Motor neuron (in vitro differentiated cells): ENCODE results near the gene HCN4. TPM values are rescaled to one million over a fixed set of nuclear protein-coding genes. Genes with fewer than 3 reads are reported as not detected.
A peak's percentile ranks its signal among the peaks of the same experiment; 100 is the strongest.
"Not testable (repeated sequence)": the region's sequence is repeated elsewhere in the genome, so short reads cannot be mapped to it uniquely, and the experiment has no call there.

Source experiments
- ATAC-seq, 8 experiments: fragments of 200-7000 bp; cut with Tn5 transposase; replicated peaks in 6 of 8; 2 replicates each; pipeline ENCODE4 v1.8.0; 2021; ENCODE audit warnings: mild to moderate bottlenecking in 8 of 8, moderate library complexity in 8 of 8
- H3K27ac ChIP-seq, 2 donors: fragments of 250-450 bp; sonication (Bioruptor Pico); 2 replicates each; pipeline ENCODE4 v1.9.0; 2021; ENCODE audit warnings: antibody characterized with exemption in 2 of 2, mild to moderate bottlenecking in 2 of 2, moderate library complexity in 1 of 2
- H3K4me1 ChIP-seq, 2 donors: fragments of 250-450 bp; sonication (Bioruptor Pico); replicated peaks in 1 of 2; 2 replicates each; pipeline ENCODE4 v1.6.1; 2021; ENCODE audit warnings: antibody characterized with exemption in 2 of 2, mild to moderate bottlenecking in 2 of 2, moderate library complexity in 1 of 2
- H3K4me3 ChIP-seq, 5 donors: fragments of 250-450 bp; sonication (Bioruptor Pico); 2 replicates each; pipeline ENCODE4 v1.9.0; 2021; ENCODE audit warnings: antibody characterized with exemption in 5 of 5, mild to moderate bottlenecking in 5 of 5, moderate library complexity in 4 of 5
- WGBS, 10 experiments: fragments of 450-650 bp; shearing (Covaris generic); methylation state at CpG; one replicate each; pipeline ENCODE4 v1.0.0; 2022; 5-methylcytosine and 5-hydroxymethylcytosine counted together
- in situ Hi-C, 9 experiments: fragments of 400-800 bp; cut with MboI; loops; one replicate each; pipeline ENCODE4 v1.15.0; 2021; ENCODE audit warnings: low sequenced_read_pairs in 9 of 9, low pct_unique_long_range_greater_than_20kb in 2 of 9; ENCODE audit not compliant: unreplicated experiment in 9 of 9
- total RNA-seq, 8 experiments: library from RNA; unstranded; fragments of 300-600 nt; gene quantifications; 2 replicates each; pipeline versions ENCODE4 v1.2.3 to v1.2.4, GENCODE V29; 2022

Gene HCN4
- total RNA-seq = 1 to 10 TPM in 7 of 8 experiments, under 1 TPM in 1; 0.35 to 6.6 (median 3.3) TPM

DNA sequence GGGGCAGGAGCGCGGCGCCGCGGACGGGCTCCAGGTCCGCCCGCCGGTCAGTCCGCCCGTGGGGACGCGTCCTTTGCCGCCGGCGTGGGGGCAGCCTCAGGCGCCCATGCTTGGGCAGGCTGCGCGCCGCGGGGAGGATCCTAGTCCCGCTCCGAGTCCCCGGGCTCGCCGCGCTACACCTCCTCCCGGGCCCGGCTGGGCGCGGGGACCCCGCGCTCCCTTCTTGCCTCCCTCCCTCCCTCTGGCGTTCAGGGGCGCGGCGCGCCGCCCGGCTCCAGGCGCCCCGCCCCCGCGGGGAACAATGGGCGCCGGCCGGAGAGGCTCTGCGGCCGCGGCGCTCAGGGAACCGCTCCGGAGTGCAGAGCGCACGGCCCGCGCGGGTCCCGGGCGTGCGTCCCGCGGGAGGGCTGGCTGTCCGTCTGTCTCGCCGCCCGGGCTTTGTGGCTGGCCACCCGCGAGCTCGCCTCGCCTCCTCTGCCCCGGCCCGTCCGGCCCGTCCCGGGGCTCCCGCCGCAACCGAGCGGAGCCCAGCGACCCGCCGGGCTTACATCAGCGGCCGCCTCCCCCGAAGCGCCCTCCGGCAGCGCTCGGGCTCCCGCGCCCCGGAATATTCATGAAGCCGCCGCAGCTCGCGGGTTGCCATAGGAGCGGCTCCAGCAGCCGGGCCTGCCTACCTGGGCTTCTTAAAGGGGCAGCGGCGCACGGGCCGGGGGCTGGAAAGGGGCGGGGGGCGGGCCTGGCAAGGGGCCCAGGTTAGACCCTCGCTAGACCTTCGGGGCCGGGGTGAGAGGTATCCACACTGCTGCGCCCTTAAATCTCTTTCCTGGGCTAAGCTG is at the start of gene HCN4:
HCN4 (minus strand) TSS at position 658 of the 836 bp plus-strand sequence. CDS start 688 bp downstream, outside the sequence.
- peak within 1 kb of the TSS; percentile 54 to 98 (median 94) for H3K4me3 ChIP-seq
- peak within 1 kb of the TSS; percentile 65 to 87 for H3K27ac ChIP-seq
- in situ Hi-C loops = no loop called here
- WGBS, 10 experiments = 0% methylated on average over 1 of the region's 109 CpGs; no CpG with 5 or more reads in 9 of the 10 experiments
- ATAC-seq = peak; percentile 73 to 88 (median 82)
- H3K4me1 ChIP-seq = peaks cover 29 to 32% of the 10 kb centered on the region in 2 donors

DNA sequence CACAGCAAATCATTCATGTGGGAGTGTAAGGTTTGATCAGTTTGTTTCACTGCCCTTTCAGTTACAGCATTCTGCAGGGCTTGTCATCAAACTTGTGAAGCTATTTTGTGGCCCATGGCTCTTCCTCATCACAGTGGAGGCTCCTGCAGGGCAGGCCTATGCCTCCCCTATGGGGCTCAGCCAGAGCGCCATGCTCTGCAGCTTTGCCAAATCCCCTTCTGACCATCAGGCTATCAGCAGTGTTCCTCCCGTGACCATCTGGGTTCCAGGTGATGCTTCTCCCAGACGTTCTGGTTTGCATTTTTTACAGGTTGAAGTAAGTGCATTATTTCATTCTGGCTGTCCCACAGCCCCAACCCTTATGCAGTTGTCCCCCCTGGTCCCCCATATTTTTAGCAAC is 46.1 kb upstream of the HCN4 start:
- Histone ChIP-seq H3K27ac (no peak overlapping the region), H3K4me1 (no peaks in the 10 kb centered on the region), H3K4me3 (no peak overlapping the region)
- in situ Hi-C loops = no loop called here
- 0 to 70% (median 0%) methylated on average over 1 to 2 of the region's 3 CpGs; no CpG with 5 or more reads in 7 of the 10 experiments for WGBS, 10 experiments
- no peak for ATAC-seq

DNA sequence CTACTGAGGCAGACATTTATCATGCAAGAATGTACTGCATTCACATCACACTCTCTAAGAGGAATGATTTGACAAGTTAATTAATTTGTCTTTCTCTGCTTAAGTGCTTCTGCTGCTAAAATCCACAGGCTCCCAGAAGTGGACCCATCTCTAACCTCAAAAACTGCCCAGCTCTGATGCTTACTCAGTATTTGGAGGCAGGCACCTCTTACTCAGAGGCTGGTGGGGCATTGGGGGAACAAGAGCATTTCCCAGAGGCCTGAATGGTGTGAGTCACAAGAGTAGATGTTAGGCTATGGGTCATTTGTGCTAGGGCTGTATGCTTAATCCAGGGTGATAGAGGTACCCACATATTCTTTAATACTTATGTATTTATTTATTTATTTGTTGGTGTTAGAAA is 34.4 kb upstream of the HCN4 start:
- in situ Hi-C loops = no loop called here
- ATAC-seq = peak in 1 of 8 experiments; percentile 65
- Histone ChIP-seq H3K27ac (no peak overlapping the region), H3K4me1 (no peaks in the 10 kb centered on the region), H3K4me3 (no peak overlapping the region)

DNA sequence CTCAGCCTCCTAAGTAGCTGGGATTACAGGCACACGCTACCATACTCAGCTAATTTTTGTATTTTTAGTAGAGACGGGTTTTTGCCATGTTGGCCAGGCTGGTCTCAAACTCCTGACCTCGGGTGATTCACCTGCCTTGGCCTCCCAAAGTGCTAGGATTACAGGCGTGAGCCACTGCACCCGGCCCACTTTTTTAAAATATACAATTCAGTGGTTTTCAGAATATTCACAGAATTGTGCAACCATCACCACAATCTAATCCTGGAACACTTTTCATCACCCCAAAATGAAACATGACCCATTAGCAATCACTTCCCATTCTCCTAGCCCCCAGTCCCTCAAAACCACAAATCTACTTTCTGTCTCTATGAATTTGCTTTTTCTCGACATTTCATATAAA is 31.5 kb upstream of the HCN4 start:
- in situ Hi-C loops, H3K4me1 ChIP-seq, H3K4me3 ChIP-seq, H3K27ac ChIP-seq: not testable (repeated sequence)
- ATAC-seq = peak in 2 of 8 experiments; percentile 69 to 79
- WGBS, 10 experiments = 0 to 100% (median 64%) methylated on average over 1 to 6 of the region's 6 CpGs; no CpG with 5 or more reads in 2 of the 10 experiments

DNA sequence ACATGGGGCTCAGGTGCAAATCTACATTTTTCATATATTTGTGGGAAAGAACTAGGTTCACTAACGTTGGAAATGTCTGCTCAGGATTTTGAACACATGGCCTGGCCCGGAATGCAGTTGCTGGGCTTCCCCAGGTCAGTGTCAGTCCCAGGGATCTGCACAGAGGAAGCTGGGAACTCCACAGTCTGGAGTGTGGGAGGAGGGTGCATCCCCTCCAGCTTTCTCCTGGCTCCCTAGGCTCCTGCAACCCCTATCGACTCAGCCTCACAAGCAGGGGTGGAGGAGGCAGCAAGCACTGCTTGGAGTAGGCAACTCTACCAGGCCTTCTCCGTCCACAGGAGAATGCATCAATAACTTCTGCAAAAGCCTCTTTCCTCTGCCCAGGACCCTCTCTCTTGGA is 30.1 kb upstream of the HCN4 start:
- in situ Hi-C loops = no loop called here
- no peaks in the 10 kb centered on the region for H3K4me1 ChIP-seq
- 0 to 100% (median 80%) methylated on average over 1 to 3 of the region's 4 CpGs; no CpG with 5 or more reads in 5 of the 10 experiments for WGBS, 10 experiments
- no peak overlapping the region for H3K27ac ChIP-seq
- ATAC-seq = no peak
- H3K4me3 ChIP-seq = no peak overlapping the region

DNA sequence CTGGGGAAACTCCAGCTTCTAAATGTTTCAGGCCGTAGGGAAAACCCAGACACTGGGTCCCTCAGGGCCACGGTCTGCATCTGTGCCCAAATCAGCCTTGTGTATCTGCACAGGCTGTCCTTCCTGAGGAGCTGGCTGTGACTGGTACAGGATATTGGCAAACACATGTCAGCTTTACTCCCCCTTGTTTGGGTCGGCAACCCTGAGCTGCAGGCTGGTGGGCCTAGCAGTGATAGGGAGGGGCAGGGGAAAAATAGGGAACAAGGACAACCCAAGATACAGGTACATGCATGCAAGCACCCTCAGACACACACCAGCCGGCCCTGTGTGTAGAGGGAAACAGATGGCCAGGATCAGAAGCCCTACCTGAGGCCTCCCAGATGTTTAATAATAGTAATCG is 28.7 kb upstream of the HCN4 start:
- WGBS, 10 experiments = 0 to 100% (median 44%) methylated on average over 1 to 3 of the region's 5 CpGs; no CpG with 5 or more reads in 3 of the 10 experiments
- no peak overlapping the region for H3K4me3 ChIP-seq
- ATAC-seq = no peak

DNA sequence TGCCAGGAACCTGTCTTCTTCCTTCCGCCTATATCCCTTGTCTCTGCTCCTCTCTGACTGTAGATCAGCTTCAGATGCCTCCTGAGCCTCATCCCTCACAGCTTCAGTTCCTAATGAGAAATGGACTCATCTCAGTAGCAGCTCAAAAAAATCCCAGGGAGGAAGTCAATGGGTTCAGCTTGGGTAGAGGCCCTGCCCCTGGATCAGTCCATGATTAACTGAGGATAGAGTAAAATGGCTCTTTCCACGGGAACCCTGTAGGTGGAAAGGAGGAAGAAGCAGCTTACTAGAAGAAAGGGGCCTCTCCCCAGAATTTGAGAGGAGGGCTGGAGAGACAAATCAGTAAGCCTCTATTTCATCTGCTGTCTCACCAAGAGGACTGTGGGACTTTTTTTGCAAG is 26.9 kb upstream of the HCN4 start:
- no peaks in the 10 kb centered on the region for H3K4me1 ChIP-seq
- no peak overlapping the region for H3K27ac ChIP-seq
- no peak for ATAC-seq
- in situ Hi-C loops = no loop called here
- 17 to 100% (median 59%) methylated on average over 1 to 2 of the region's 2 CpGs; no CpG with 5 or more reads in 4 of the 10 experiments for WGBS, 10 experiments
- H3K4me3 ChIP-seq = no peak overlapping the region

More for the DNA sequence above, 28.7 kb upstream of the HCN4 start:
- in situ Hi-C loops = no loop called here
- no peak overlapping the region for H3K27ac ChIP-seq
- H3K4me1 ChIP-seq = no peaks in the 10 kb centered on the region

DNA sequence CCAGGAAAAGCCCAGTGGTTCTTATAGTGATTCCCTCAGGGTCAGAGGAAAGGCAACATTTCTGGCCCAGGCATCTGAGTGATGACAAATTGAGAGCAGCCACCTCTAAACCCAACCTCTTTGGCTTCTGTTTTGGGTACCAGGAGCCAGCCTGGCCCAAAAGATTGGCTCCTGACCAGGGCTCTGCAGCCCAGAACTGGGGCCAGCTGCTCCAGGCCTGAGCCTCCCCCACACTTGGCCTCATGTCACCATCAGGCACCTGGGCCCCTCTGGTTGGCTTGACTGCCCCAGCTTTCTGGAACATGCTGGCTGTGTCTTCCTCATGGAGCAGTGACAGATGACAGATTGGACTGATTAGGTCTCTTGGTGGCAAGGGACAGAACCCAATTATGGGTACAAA is 26.0 kb upstream of the HCN4 start:
- Histone ChIP-seq H3K4me3 (no peak overlapping the region), H3K4me1 (no peaks in the 10 kb centered on the region), H3K27ac (no peak overlapping the region)
- ATAC-seq = no peak
- in situ Hi-C loops = no loop called here

DNA sequence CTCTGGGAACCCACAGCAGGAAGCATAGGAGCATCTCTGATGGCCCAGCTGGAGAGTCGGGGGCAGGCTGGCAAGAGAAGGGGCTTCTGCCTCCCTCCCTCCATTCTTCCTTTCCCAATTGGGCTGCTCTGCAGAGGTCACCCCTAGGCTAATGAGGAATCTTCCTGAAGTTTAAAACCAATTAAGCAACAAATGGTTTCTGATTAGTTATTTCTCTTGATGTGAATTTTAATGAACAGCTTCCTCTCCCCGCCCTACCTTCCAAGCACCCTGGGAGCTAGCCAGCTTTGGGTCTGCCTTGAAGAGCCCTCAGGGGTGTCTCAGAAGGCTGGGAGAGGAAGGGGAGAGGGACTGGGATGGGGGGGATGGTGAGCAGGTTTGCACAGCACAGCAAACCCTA is 24.6 kb upstream of the HCN4 start:
- no peak for ATAC-seq
- H3K4me3 ChIP-seq = no peak overlapping the region
- in situ Hi-C loops = no loop called here
- no peak overlapping the region for H3K27ac ChIP-seq
- WGBS, 10 experiments = 33 to 90% (median 71%) methylated on average over 1 to 2 of the region's 2 CpGs; no CpG with 5 or more reads in 6 of the 10 experiments
- H3K4me1 ChIP-seq = peaks cover 0 to under 1% of the 10 kb centered on the region in 2 donors

DNA sequence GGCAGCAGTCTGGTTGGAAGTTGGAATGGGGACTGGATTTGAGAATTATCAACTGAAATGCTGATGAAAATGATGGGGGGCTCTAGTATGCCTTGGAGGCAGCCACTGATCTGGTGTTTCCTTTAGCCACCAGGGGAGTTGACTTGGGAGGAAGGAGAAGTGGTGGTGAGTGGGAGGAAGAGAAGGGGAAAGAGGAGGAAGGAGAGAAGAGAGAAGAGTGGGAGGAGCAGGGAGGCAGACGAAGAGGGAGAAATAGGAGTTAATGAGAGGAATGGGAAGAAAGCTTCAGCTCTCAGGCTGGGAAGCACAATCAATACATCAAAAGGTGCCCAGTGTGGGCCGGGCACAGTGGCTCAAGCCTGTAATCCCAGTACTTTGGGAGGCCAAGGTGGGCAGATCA is 23.3 kb upstream of the HCN4 start:
- H3K4me1 ChIP-seq = peaks cover 4 to 8% of the 10 kb centered on the region in 2 donors
- WGBS, 10 experiments = 0 to 83% (median 61%) methylated on average over 1 to 2 of the region's 2 CpGs
- H3K27ac ChIP-seq = no peak overlapping the region
- ATAC-seq = no peak
- in situ Hi-C loops = no loop called here
- H3K4me3 ChIP-seq = no peak overlapping the region

DNA sequence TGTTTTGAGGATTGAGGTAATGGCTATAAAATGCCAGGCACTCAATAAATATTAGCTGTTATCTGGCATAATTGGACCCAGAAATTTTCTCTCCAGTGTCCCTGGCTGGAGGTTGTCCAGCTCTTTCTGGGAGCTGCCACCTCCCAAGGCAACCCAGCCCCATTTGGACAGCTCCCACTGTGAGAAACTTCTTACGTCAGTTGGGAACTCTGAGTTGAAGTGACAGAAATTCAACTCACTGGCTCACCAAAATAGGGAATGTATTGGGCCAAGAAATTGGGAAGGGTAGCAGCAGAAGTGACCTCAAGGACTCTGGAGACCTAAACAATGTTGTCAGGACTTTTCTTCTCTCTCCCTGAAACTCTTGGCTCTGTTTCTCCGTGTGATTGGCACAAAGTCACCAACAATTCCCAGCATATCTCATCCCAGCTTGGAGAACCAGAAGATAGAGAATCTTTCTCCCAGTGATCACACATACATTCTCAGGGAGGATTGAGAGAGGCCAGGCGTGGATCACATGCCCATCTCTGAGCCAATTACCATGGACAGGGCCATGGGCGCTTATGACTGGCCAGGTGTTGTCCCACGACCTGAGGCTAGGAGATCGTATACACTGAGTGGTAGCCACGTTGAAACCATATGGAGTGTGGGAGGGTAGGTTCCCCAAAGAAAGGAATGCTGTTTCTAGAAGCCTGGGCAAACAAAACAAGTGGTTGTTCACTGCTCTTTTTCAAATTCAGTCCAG is 22.5 kb upstream of the HCN4 start:
- ATAC-seq = peak in 1 of 8 experiments; percentile 81
- 45 to 77% (median 71%) methylated on average over 2 to 6 of the region's 7 CpGs; no CpG with 5 or more reads in 4 of the 10 experiments for WGBS, 10 experiments
- H3K27ac ChIP-seq = no peak overlapping the region

DNA sequence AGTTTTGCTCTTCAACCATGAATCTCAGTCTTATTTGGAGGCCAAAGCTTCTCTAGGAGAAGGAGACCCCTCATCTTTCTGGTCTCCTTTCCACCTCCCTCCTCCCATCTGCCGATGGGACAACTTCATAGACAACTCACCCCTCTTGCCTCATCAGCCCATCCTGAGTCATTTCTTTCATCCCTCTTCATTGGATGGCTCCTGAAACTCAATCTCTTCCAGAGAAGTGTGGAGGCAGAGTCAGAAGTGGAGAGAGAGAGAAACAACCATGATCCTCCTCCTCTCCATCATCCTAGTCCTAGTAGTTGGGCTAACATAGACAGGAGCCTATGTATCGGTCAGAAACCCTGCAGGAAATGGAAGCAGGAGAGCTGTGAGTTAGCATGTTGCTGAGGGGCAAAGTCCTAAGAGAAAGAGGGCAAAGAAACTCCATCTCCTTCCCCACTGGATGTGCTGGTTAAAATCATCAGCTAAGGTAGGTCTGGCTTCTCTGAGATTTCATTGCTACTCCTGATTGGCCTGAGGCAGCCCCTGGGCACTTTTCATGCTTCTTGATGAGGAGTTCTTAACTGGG is 21.3 kb upstream of the HCN4 start:
- WGBS, 10 experiments = 11 to 90% (median 44%) methylated on average over 1 to 2 of the region's 2 CpGs; no CpG with 5 or more reads in 4 of the 10 experiments
- ATAC-seq = no peak
- H3K27ac ChIP-seq = no peak overlapping the region
- in situ Hi-C loops = no loop called here
- peaks cover 4 to 8% of the 10 kb centered on the region in 2 donors for H3K4me1 ChIP-seq
- H3K4me3 ChIP-seq = no peak overlapping the region

More for the DNA sequence above, 22.5 kb upstream of the HCN4 start:
- peaks cover 4 to 8% of the 10 kb centered on the region in 2 donors for H3K4me1 ChIP-seq
- in situ Hi-C loops = no loop called here
- no peak overlapping the region for H3K4me3 ChIP-seq

DNA sequence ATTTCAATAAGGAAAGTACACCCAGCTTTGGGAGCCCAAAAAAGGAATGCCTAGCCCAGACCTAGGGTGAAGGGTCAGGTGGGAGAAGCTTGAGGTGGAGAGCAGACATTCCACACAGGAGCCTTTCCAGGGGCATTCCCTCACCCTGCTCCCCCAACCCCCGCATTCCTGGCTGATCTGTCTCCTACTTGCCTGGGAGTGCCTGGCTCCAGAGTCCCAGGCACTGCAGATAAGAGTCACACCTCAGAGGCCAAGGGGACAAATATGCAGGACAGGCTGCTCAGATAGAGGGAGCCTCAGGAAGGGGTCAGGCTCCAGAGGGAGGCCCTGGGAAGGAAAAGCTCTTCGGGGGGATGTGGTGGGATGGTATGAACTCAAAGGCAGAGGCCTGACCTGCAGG is 20.8 kb upstream of the HCN4 start:
- in situ Hi-C loops = no loop called here
- ATAC-seq = no peak
- WGBS, 10 experiments = 60% methylated on average over 1 of the region's 2 CpGs; no CpG with 5 or more reads in 9 of the 10 experiments
- H3K4me1 ChIP-seq = peaks cover 4 to 8% of the 10 kb centered on the region in 2 donors
- no peak overlapping the region for H3K4me3 ChIP-seq
- no peak overlapping the region for H3K27ac ChIP-seq
